C4-2B (cell line): Measurements from ENCODE around the gene AKAP5.
"Not testable (repeated sequence)": the region's sequence is repeated elsewhere in the genome, so short reads cannot be mapped to it uniquely, and the experiment has no call there.

Source experiments
- H3K27ac ChIP-seq: fragments of 450-650 bp; 2 replicates; pipeline ENCODE4 v1.5.1; 2017
- CTCF ChIP-seq: fragments of 450-650 bp; conservative IDR thresholded peaks from 2 replicates; pipeline ENCODE4 v1.5.1; 2017; ENCODE audit warnings: mild to moderate bottlenecking
- ZFX ChIP-seq: fragments of 450-650 bp; IDR thresholded peaks from 2 replicates; pipeline ENCODE4 v1.6.1; 2017

AKAP5 gene

GRCh38 chr14:64508215-64508776 lies 43.0 kb downstream of the AKAP5 start:
- H3K27ac ChIP-seq, result no peak overlapping the region
- TF ChIP-seq ZFX (no peak), CTCF (no peak)

- TF ChIP-seq ZFX (no peak), CTCF (no peak)
- H3K27ac ChIP-seq, result no peak overlapping the region
These were observed 43.7 kb downstream of the AKAP5 start for GRCh38 chr14:64509036-64509435.

- no peak overlapping the region for H3K27ac ChIP-seq
- TF ChIP-seq ZFX, result no peak
- peak; percentile 97 for TF ChIP-seq CTCF
These were observed 45.7 kb downstream of the AKAP5 start for GRCh38 chr14:64510825-64511671.

GRCh38 chr14:64513271-64513670 lies 48.0 kb downstream of the AKAP5 start:
- TF ChIP-seq CTCF (no peak), ZFX (no peak)
- H3K27ac ChIP-seq, result peak overlapping the region; percentile 55

GRCh38 chr14:64515053-64515452 lies 49.8 kb downstream of the AKAP5 start:
- peak overlapping the region; percentile 82 for H3K27ac ChIP-seq
- TF ChIP-seq CTCF (no peak), ZFX (no peak)

GRCh38 chr14:64516969-64517368 lies 51.7 kb downstream of the AKAP5 start:
- H3K27ac ChIP-seq, result no peak overlapping the region
- TF ChIP-seq CTCF (no peak), ZFX (no peak)

GRCh38 chr14:64517667-64518066 lies 52.4 kb downstream of the AKAP5 start:
- not testable (repeated sequence) for H3K27ac ChIP-seq
